GM21528 (cell line): ENCODE results near the gene SF1.

Experiments
- ATAC-seq: cut with Tn5 transposase; IDR thresholded peaks from one replicate; pipeline ENCODE4 v1.9.1; 2021; ENCODE audit warnings: mild to moderate bottlenecking, moderate library complexity; ENCODE audit not compliant: unreplicated experiment, low FRiP score

The SF1 gene

GRCh38 chr11:64715110-64715509 lies 63.2 kb downstream of the SF1 start:
- no peak for ATAC-seq

GRCh38 chr11:64714666-64715065 lies 63.7 kb downstream of the SF1 start:
- ATAC-seq, result no peak
